Activated naive CD8-positive, alpha-beta T cell treated with anti-CD3 and anti-CD28 coated beads, Interleukin-2, amount 10 ng/mL, durations not matched to agents 7 days and 5 days (primary cell): ENCODE results near the gene GORASP1. TPM values are rescaled to one million over a fixed set of nuclear protein-coding genes. Genes with fewer than 3 reads are reported as not detected.

Source experiments
- ATAC-seq: fragments of 150-1000 bp; cut with Tn5 transposase; one replicate; pipeline ENCODE4 v1.10.0; 2021; ENCODE audit warnings: low read depth, moderate library complexity
- POLR2A ChIA-PET: fragments of 350-600 bp; sonication (Branson Sonifier 250); formaldehyde crosslinking; loops from one replicate; lab custom pipeline; 2021; ENCODE audit warnings: antibody characterized with exemption; lab: Charles Lee
- DNase-seq: peaks from one replicate; pipeline ENCODE4 v3.0.0; 2021
- H3K27ac Mint-ChIP-seq: one replicate; pipeline ENCODE4 v1.8.0; 2022; ENCODE audit warnings: mild to moderate bottlenecking, mixed read lengths
- H3K27me3 Mint-ChIP-seq: one replicate; pipeline ENCODE4 v1.8.0; 2022; ENCODE audit warnings: mild to moderate bottlenecking, moderate library complexity, mixed read lengths
- H3K36me3 Mint-ChIP-seq: one replicate; pipeline ENCODE4 v1.8.0; 2021; ENCODE audit warnings: mild to moderate bottlenecking, mixed read lengths
- H3K4me1 Mint-ChIP-seq: one replicate; pipeline ENCODE4 v1.8.0; 2021; ENCODE audit warnings: mixed read lengths
- H3K4me3 Mint-ChIP-seq: one replicate; pipeline ENCODE4 v1.8.0; 2022; ENCODE audit warnings: mild to moderate bottlenecking, moderate library complexity, mixed read lengths
- H3K9me3 Mint-ChIP-seq: one replicate; pipeline ENCODE4 v1.8.0; 2021; ENCODE audit warnings: mixed read lengths
- total RNA-seq, 2 experiments: library from RNA; stranded (reverse); gene quantifications; one replicate each; pipeline ENCODE4 v1.2.3, GENCODE V29; 2021

Gene GORASP1
- total RNA-seq, 2 experiments from 2014 or later: 25.1 to 28.1 TPM

- peaks cover 20% of the 10 kb centered on the region for H3K4me1 Mint-ChIP-seq
- H3K27me3 Mint-ChIP-seq: peaks cover 5% of the 10 kb centered on the region
- ATAC-seq: peak; percentile 69
- no peak overlapping the region for H3K4me3 Mint-ChIP-seq
- no peak overlapping the region for H3K27ac Mint-ChIP-seq
- no peaks in the 10 kb centered on the region for H3K9me3 Mint-ChIP-seq
- peaks cover 1% of the 10 kb centered on the region for H3K36me3 Mint-ChIP-seq
- DNase-seq: no peak
- POLR2A ChIA-PET: no interaction called here
These were observed 6.3 kb downstream of the GORASP1 start for GRCh38 chr3:39101022-39101689.

DNA sequence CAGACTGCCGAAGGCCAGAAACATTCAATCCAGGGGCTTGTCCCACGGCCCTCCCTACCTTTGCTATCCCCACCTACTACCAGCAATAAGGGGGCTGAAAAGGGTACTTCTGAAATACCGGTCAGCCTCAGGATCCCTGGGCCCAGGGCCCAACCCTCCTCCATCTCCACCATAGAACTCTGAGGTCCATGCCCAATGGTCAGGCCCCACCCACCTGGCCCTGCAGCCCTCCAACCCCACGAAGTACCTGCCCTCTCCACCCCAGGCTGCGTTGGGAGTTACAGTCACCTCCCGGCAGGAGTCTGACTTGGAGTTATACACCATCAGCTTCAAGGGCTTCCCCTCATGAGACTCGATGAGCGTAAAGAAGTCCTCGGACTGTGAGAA is 6.9 kb downstream of the GORASP1 start:
- Mint-ChIP-seq H3K4me1 (peaks cover 14% of the 10 kb centered on the region), H3K27ac (no peak overlapping the region), H3K27me3 (no peaks in the 10 kb centered on the region), H3K36me3 (peaks cover 1% of the 10 kb centered on the region), H3K9me3 (no peaks in the 10 kb centered on the region), H3K4me3 (no peak overlapping the region)
- ATAC-seq (no peak), DNase-seq (no peak)
- POLR2A ChIA-PET: no interaction called here

DNA sequence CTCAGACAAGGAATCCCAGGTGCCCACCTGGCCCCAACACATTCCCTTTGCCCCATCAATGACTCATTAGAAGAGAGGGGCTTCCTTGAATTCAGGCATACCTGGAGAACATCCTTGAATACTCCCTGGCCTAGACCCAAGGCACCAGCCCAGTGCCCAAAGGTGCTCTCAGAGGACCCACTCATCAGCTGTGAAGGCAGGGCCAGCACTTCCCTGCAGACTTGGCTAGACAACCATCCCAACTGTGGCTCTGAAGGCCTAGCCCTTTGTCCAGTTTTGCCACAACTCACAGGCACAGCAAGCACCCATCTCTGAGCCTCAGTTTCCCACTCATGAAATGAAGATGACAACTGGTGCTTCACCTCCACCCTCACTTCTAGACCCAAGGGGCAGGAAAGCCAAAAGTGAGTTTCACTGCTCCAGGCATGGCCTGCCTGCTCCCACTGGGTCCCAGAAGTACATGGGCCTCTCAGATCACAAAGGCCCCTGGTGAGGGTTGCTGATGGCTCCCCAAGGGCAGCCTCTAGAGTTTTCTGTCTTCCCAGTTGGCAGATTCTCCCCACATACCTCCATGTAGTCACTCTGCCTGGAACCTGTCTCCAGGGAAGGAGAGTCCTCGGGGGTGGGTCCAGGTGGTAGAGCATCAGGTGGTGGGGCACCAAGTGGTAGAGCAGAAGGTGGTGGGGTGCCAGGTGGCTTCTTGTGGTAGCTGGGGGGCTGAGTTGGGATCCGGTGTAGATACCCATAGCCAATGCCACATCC is 7.5 kb downstream of the GORASP1 start:
- ATAC-seq: no peak
- Mint-ChIP-seq H3K9me3 (no peaks in the 10 kb centered on the region), H3K27ac (no peak overlapping the region), H3K27me3 (no peaks in the 10 kb centered on the region), H3K36me3 (peaks cover 2% of the 10 kb centered on the region), H3K4me1 (peaks cover 9% of the 10 kb centered on the region), H3K4me3 (no peak overlapping the region)
- no peak for DNase-seq
- POLR2A ChIA-PET: no interaction called here

DNA sequence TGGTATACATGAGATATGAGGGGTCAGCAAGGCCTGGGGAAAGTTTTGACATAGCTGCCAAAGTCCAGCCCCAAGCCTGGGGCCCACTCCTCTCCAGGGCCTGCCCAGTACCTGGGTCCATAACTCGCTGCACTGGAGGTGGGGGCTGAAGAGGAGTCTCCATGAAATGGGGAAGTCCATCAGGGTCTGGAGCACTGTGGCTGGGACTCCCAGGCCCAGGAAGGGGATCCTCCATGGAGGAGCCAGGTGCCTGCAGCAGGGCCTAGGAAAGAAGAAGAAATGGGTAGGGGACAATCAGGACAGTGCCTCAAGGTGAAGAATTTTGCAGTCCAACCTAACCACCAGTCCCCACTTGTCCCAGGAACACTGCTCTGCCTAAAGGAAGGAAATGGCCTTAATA is 8.2 kb downstream of the GORASP1 start:
- no peak overlapping the region for H3K4me3 Mint-ChIP-seq
- ATAC-seq (no peak), DNase-seq (no peak)
- no peaks in the 10 kb centered on the region for H3K27me3 Mint-ChIP-seq
- no peak overlapping the region for H3K27ac Mint-ChIP-seq
- no peaks in the 10 kb centered on the region for H3K9me3 Mint-ChIP-seq
- POLR2A ChIA-PET: no interaction called here
- H3K36me3 Mint-ChIP-seq: peaks cover 5% of the 10 kb centered on the region
- peaks cover 8% of the 10 kb centered on the region for H3K4me1 Mint-ChIP-seq

GRCh38 chr3:39098473-39099000 is 8.9 kb downstream of the GORASP1 start:
- H3K4me1 Mint-ChIP-seq: peaks cover 6% of the 10 kb centered on the region
- H3K27me3 Mint-ChIP-seq: no peaks in the 10 kb centered on the region
- POLR2A ChIA-PET: no interaction called here
- H3K9me3 Mint-ChIP-seq: no peaks in the 10 kb centered on the region
- no peak overlapping the region for H3K4me3 Mint-ChIP-seq
- no peak for ATAC-seq
- H3K27ac Mint-ChIP-seq: no peak overlapping the region
- peaks cover 9% of the 10 kb centered on the region for H3K36me3 Mint-ChIP-seq
- no peak for DNase-seq

GRCh38 chr3:39097716-39098472 is 9.5 kb downstream of the GORASP1 start:
- Mint-ChIP-seq H3K36me3 (peaks cover 10% of the 10 kb centered on the region), H3K4me1 (peaks cover 4% of the 10 kb centered on the region), H3K27me3 (no peaks in the 10 kb centered on the region), H3K9me3 (no peaks in the 10 kb centered on the region), H3K4me3 (no peak overlapping the region), H3K27ac (no peak overlapping the region)
- ATAC-seq (no peak), DNase-seq (no peak)
- POLR2A ChIA-PET: no interaction called here

- H3K9me3 Mint-ChIP-seq: no peaks in the 10 kb centered on the region
- DNase-seq (no peak), ATAC-seq (no peak)
- peaks cover 2% of the 10 kb centered on the region for H3K4me1 Mint-ChIP-seq
- POLR2A ChIA-PET: no interaction called here
- no peak overlapping the region for H3K27ac Mint-ChIP-seq
- H3K27me3 Mint-ChIP-seq: no peaks in the 10 kb centered on the region
- no peak overlapping the region for H3K4me3 Mint-ChIP-seq
- H3K36me3 Mint-ChIP-seq: peaks cover 17% of the 10 kb centered on the region
These were observed 10.7 kb downstream of the GORASP1 start for GRCh38 chr3:39096775-39097174.

- no peak overlapping the region for H3K4me3 Mint-ChIP-seq
- POLR2A ChIA-PET: no interaction called here
- no peak for DNase-seq
- no peaks in the 10 kb centered on the region for H3K27me3 Mint-ChIP-seq
- H3K9me3 Mint-ChIP-seq: no peaks in the 10 kb centered on the region
- peaks cover 17% of the 10 kb centered on the region for H3K36me3 Mint-ChIP-seq
- no peak for ATAC-seq
- H3K4me1 Mint-ChIP-seq: peaks cover 2% of the 10 kb centered on the region
- H3K27ac Mint-ChIP-seq: no peak overlapping the region
These were observed 11.6 kb downstream of the GORASP1 start for GRCh38 chr3:39095778-39096177.

GRCh38 chr3:39094851-39095677 is 12.4 kb downstream of the GORASP1 start:
- DNase-seq (no peak), ATAC-seq (no peak)
- Mint-ChIP-seq H3K4me3 (no peak overlapping the region), H3K27me3 (no peaks in the 10 kb centered on the region), H3K36me3 (peaks cover 17% of the 10 kb centered on the region), H3K27ac (no peak overlapping the region), H3K4me1 (peaks cover 3% of the 10 kb centered on the region), H3K9me3 (no peaks in the 10 kb centered on the region)
- POLR2A ChIA-PET: no interaction called here

DNA sequence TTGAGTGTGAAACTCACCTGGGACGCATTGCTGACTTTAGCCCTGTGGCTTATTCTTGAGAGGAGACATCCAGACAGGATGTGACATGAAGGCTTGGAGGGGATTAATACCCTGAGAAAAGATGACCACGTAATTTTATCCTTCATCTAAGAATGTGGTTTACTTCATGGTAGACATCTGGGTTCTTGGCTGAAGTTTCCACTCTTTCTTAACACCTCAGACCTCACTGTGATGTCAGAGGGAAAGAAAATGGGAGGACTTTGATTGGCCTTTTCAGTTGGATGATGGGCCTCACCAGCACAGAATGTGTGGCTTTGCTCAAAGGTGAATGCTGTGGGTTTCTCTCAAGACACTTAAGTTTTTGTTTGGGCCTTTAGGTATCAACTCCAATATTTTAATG is 16.5 kb downstream of the GORASP1 start:
- H3K9me3 Mint-ChIP-seq: no peaks in the 10 kb centered on the region
- ATAC-seq (peak; percentile 36), DNase-seq (no peak)
- H3K4me1 Mint-ChIP-seq: peaks cover 3% of the 10 kb centered on the region
- no peak overlapping the region for H3K27ac Mint-ChIP-seq
- H3K36me3 Mint-ChIP-seq: peaks cover 15% of the 10 kb centered on the region
- POLR2A ChIA-PET: no interaction called here
- H3K27me3 Mint-ChIP-seq: no peaks in the 10 kb centered on the region
- no peak overlapping the region for H3K4me3 Mint-ChIP-seq

GRCh38 chr3:39088889-39089288 is 18.5 kb downstream of the GORASP1 start:
- no peaks in the 10 kb centered on the region for H3K27me3 Mint-ChIP-seq
- H3K27ac Mint-ChIP-seq: no peak overlapping the region
- no peaks in the 10 kb centered on the region for H3K9me3 Mint-ChIP-seq
- DNase-seq: no peak
- H3K4me3 Mint-ChIP-seq: no peak overlapping the region
- peaks cover 12% of the 10 kb centered on the region for H3K36me3 Mint-ChIP-seq
- peaks cover 3% of the 10 kb centered on the region for H3K4me1 Mint-ChIP-seq
- ATAC-seq: no peak
- POLR2A ChIA-PET: interaction anchor here (0.7 kb wide), 1 partner anchor 37 kb away, joined by 3 read pairs; the partner anchor contains the start of genes SCN11A and WDR48

GRCh38 chr3:39088456-39088855 is 19.0 kb downstream of the GORASP1 start:
- ATAC-seq (no peak), DNase-seq (no peak)
- no peaks in the 10 kb centered on the region for H3K9me3 Mint-ChIP-seq
- POLR2A ChIA-PET: no interaction called here
- H3K4me3 Mint-ChIP-seq: no peak overlapping the region
- H3K27ac Mint-ChIP-seq: no peak overlapping the region
- H3K4me1 Mint-ChIP-seq: peaks cover 3% of the 10 kb centered on the region
- H3K36me3 Mint-ChIP-seq: peaks cover 12% of the 10 kb centered on the region
- no peaks in the 10 kb centered on the region for H3K27me3 Mint-ChIP-seq

DNA sequence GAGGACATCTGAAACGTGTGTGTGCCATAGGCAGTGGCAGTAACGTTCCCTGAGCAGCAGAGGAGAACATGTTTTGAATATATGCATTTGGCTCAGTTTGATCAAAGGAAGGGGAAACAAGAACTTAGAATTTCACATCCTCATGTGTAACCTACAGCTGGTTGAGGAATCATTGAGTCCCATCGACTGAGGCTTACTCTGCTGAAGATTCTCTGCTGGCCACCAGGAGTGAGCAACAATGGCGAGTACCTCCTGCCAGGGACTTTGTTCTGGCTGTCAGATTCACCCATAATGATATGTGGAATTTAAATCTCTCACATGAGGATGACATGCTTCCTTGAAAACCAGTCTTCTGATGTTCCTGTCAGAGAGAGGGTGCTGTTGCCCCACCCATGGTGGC is 21.3 kb downstream of the GORASP1 start:
- no peak for ATAC-seq
- POLR2A ChIA-PET: no interaction called here
- Mint-ChIP-seq H3K4me3 (no peak overlapping the region), H3K27me3 (no peaks in the 10 kb centered on the region), H3K27ac (no peak overlapping the region), H3K4me1 (peaks cover 3% of the 10 kb centered on the region), H3K9me3 (no peaks in the 10 kb centered on the region), H3K36me3 (peaks cover 20% of the 10 kb centered on the region)
- DNase-seq: no peak
